HEK293T (cell line): ENCODE measurements around the gene PRDM16.

Experiments used
- ARNT ChIP-seq: fragments of 450-650 bp; IDR thresholded peaks from 2 replicates; pipeline ENCODE4 v1.6.1; 2017; ENCODE audit warnings: mild to moderate bottlenecking
- ELF4 ChIP-seq: fragments of 450-650 bp; IDR thresholded peaks from 2 replicates; pipeline ENCODE4 v1.6.1; 2017; ENCODE audit warnings: antibody characterized with exemption
- FOXK2 ChIP-seq: fragments of 450-650 bp; IDR thresholded peaks from 2 replicates; pipeline ENCODE4 v1.6.1; 2016; ENCODE audit warnings: mild to moderate bottlenecking
- LEF1 ChIP-seq: fragments of 450-650 bp; IDR thresholded peaks from 2 replicates; pipeline ENCODE4 v1.6.1; 2017; ENCODE audit warnings: mild to moderate bottlenecking, borderline replicate concordance
- PKNOX1 ChIP-seq: fragments of 450-650 bp; IDR thresholded peaks from 2 replicates; pipeline ENCODE4 v1.6.1; 2016
- SP1 ChIP-seq: fragments of 450-650 bp; IDR thresholded peaks from 2 replicates; pipeline ENCODE4 v1.6.1; 2017
- SUZ12 ChIP-seq: fragments of 450-650 bp; IDR thresholded peaks from 2 replicates; pipeline ENCODE4 v1.6.1; 2016; ENCODE audit warnings: mild to moderate bottlenecking
- TARDBP ChIP-seq: fragments of 450-650 bp; IDR thresholded peaks from 2 replicates; pipeline ENCODE4 v1.6.1; 2016
- ZNF384 ChIP-seq: fragments of 450-650 bp; IDR thresholded peaks from 2 replicates; pipeline ENCODE4 v1.6.1; 2016

- TF ChIP-seq TARDBP (no peak), SP1 (no peak), SUZ12 (no peak), PKNOX1 (no peak), LEF1 (no peak), ARNT (no peak), ELF4 (no peak), ZNF384 (no peak), FOXK2 (no peak)
Observed at GRCh38 chr1:3227893-3228292, 158.9 kb downstream of the PRDM16 start.
